Activated naive CD4-positive, alpha-beta T cell treated with anti-CD3 and anti-CD28 coated beads for 36 hours (primary cell): Measurements from ENCODE around the gene MAML2. TPM values are rescaled to one million over a fixed set of nuclear protein-coding genes. Genes with fewer than 3 reads are reported as not detected.

Experiments
- CTCF ChIA-PET: fragments of 350-600 bp; sonication (Branson Sonifier 250); formaldehyde crosslinking; loops from one replicate; lab custom pipeline; 2021; ENCODE audit warnings: antibody characterized with exemption; lab: Charles Lee
- DNase-seq: peaks from one replicate; pipeline ENCODE4 v3.0.0-alpha.2; 2020
- H3K27ac Mint-ChIP-seq: one replicate; pipeline ENCODE4 v1.8.0; 2021; ENCODE audit warnings: mild to moderate bottlenecking, mixed read lengths
- H3K27me3 Mint-ChIP-seq: one replicate; pipeline ENCODE4 v1.8.0; 2021; ENCODE audit warnings: low read depth, mixed read lengths
- H3K36me3 Mint-ChIP-seq: one replicate; pipeline ENCODE4 v1.8.0; 2021; ENCODE audit warnings: low read depth, mixed read lengths
- H3K4me1 Mint-ChIP-seq: one replicate; pipeline ENCODE4 v1.8.0; 2021; ENCODE audit warnings: low read depth, mixed read lengths
- H3K4me3 Mint-ChIP-seq: one replicate; pipeline ENCODE4 v1.8.0; 2021; ENCODE audit warnings: mild to moderate bottlenecking, moderate library complexity, mixed read lengths
- H3K9me3 Mint-ChIP-seq: one replicate; pipeline ENCODE4 v1.8.0; 2021; ENCODE audit warnings: mixed read lengths
- intact Hi-C: fragments of 100-400 bp; cut with micrococcal nuclease; formaldehyde crosslinking; loops from one replicate; pipeline ENCODE4 v1.15.1; 2023
- total RNA-seq, 2 experiments: library from RNA; stranded (reverse); gene quantifications; one replicate each; pipeline ENCODE4 v1.2.3, GENCODE V29; 2021

MAML2 gene
- total RNA-seq, 2 experiments from 2014 or later, result 26.6 to 28.1 TPM

GRCh38 chr11:96168623-96169022 lies 174.4 kb downstream of the MAML2 start:
- Mint-ChIP-seq H3K27me3 (no peaks in the 10 kb centered on the region), H3K27ac (no peak overlapping the region), H3K4me3 (no peak overlapping the region), H3K9me3 (no peaks in the 10 kb centered on the region), H3K4me1 (peaks cover 85% of the 10 kb centered on the region), H3K36me3 (peaks cover 19% of the 10 kb centered on the region)
- intact Hi-C loops, result no loop called here
- CTCF ChIA-PET, result interaction anchor here (0.6 to 1.4 kb wide), 2 partner anchors 10 to 57 kb away, joined by 3 to 4 read pairs; no protein-coding TSS in a partner anchor
- no peak for DNase-seq

- peaks cover 20% of the 10 kb centered on the region for H3K36me3 Mint-ChIP-seq
- H3K4me1 Mint-ChIP-seq, result peaks cover 76% of the 10 kb centered on the region
- intact Hi-C loops, result no loop called here
- no peak overlapping the region for H3K27ac Mint-ChIP-seq
- no peaks in the 10 kb centered on the region for H3K27me3 Mint-ChIP-seq
- H3K4me3 Mint-ChIP-seq, result no peak overlapping the region
- CTCF ChIA-PET, result interaction anchor here (2.3 kb wide), 1 partner anchor 113 kb away, joined by 9 read pairs; no protein-coding TSS in a partner anchor
- no peak for DNase-seq
- no peaks in the 10 kb centered on the region for H3K9me3 Mint-ChIP-seq
Observed at GRCh38 chr11:96167787-96168186, 175.2 kb downstream of the MAML2 start.

- Mint-ChIP-seq H3K27ac (peak overlapping the region; percentile 10), H3K36me3 (peaks cover 21% of the 10 kb centered on the region), H3K4me1 (peaks cover 71% of the 10 kb centered on the region), H3K27me3 (no peaks in the 10 kb centered on the region), H3K4me3 (no peak overlapping the region), H3K9me3 (no peaks in the 10 kb centered on the region)
- CTCF ChIA-PET, result interaction anchor here (2.3 kb wide), 1 partner anchor 112 kb away, joined by 9 read pairs; no protein-coding TSS in a partner anchor
- intact Hi-C loops, result no loop called here
- DNase-seq, result no peak
Observed at GRCh38 chr11:96167203-96167758, 175.7 kb downstream of the MAML2 start.

- no peak overlapping the region for H3K27ac Mint-ChIP-seq
- H3K9me3 Mint-ChIP-seq, result no peaks in the 10 kb centered on the region
- H3K27me3 Mint-ChIP-seq, result no peaks in the 10 kb centered on the region
- intact Hi-C loops, result no loop called here
- peaks cover 7% of the 10 kb centered on the region for H3K36me3 Mint-ChIP-seq
- peaks cover 58% of the 10 kb centered on the region for H3K4me1 Mint-ChIP-seq
- CTCF ChIA-PET, result interaction anchor here (0.6 kb wide), 1 partner anchor 26 kb away, joined by 4 read pairs; no protein-coding TSS in a partner anchor
- H3K4me3 Mint-ChIP-seq, result no peak overlapping the region
- no peak for DNase-seq
Observed at GRCh38 chr11:96162816-96163499, 180.0 kb downstream of the MAML2 start.

GRCh38 chr11:96161307-96162089 lies 181.5 kb downstream of the MAML2 start:
- no peak for DNase-seq
- Mint-ChIP-seq H3K36me3 (peaks cover 7% of the 10 kb centered on the region), H3K4me1 (peaks cover 58% of the 10 kb centered on the region), H3K27me3 (no peaks in the 10 kb centered on the region), H3K4me3 (no peak overlapping the region), H3K9me3 (no peaks in the 10 kb centered on the region), H3K27ac (no peak overlapping the region)
- CTCF ChIA-PET, result no interaction called here
- intact Hi-C loops, result no loop called here

- intact Hi-C loops, result no loop called here
- CTCF ChIA-PET, result no interaction called here
- no peak for DNase-seq
- Mint-ChIP-seq H3K9me3 (no peaks in the 10 kb centered on the region), H3K4me3 (no peak overlapping the region), H3K27ac (no peak overlapping the region), H3K4me1 (peaks cover 58% of the 10 kb centered on the region), H3K27me3 (no peaks in the 10 kb centered on the region), H3K36me3 (peaks cover 7% of the 10 kb centered on the region)
Observed at GRCh38 chr11:96160732-96161306, 182.2 kb downstream of the MAML2 start.

- no peak overlapping the region for H3K27ac Mint-ChIP-seq
Observed at GRCh38 chr11:96159968-96160367, 183.0 kb downstream of the MAML2 start.

GRCh38 chr11:96158126-96158525 lies 184.9 kb downstream of the MAML2 start:
- peaks cover 3% of the 10 kb centered on the region for H3K36me3 Mint-ChIP-seq
- H3K4me1 Mint-ChIP-seq, result peaks cover 63% of the 10 kb centered on the region
- no peaks in the 10 kb centered on the region for H3K9me3 Mint-ChIP-seq
- DNase-seq, result no peak
- no peak overlapping the region for H3K4me3 Mint-ChIP-seq
- intact Hi-C loops, result loop anchor here (1.0 kb wide), 1 partner anchor 8 kb away; no protein-coding TSS in a partner anchor
- H3K27ac Mint-ChIP-seq, result peak overlapping the region; percentile 96
- CTCF ChIA-PET, result interaction anchor here (0.9 kb wide), 1 partner anchor 146 kb away, joined by 3 read pairs; no protein-coding TSS in a partner anchor
- no peaks in the 10 kb centered on the region for H3K27me3 Mint-ChIP-seq

More at GRCh38 chr11:96159968-96160367, 183.0 kb downstream of the MAML2 start:
- H3K36me3 Mint-ChIP-seq, result peaks cover 7% of the 10 kb centered on the region
- H3K9me3 Mint-ChIP-seq, result no peaks in the 10 kb centered on the region
- no peak overlapping the region for H3K4me3 Mint-ChIP-seq
- DNase-seq, result no peak
- CTCF ChIA-PET, result interaction anchor here (0.6 kb wide), 1 partner anchor 185 kb away, joined by 4 read pairs; no protein-coding TSS in a partner anchor
- peaks cover 58% of the 10 kb centered on the region for H3K4me1 Mint-ChIP-seq
- no peaks in the 10 kb centered on the region for H3K27me3 Mint-ChIP-seq
- intact Hi-C loops, result no loop called here

GRCh38 chr11:96157517-96157873 lies 185.5 kb downstream of the MAML2 start:
- Mint-ChIP-seq H3K4me1 (peaks cover 70% of the 10 kb centered on the region), H3K9me3 (no peaks in the 10 kb centered on the region), H3K27ac (peak overlapping the region; percentile 96), H3K4me3 (no peak overlapping the region), H3K36me3 (peaks cover 2% of the 10 kb centered on the region), H3K27me3 (no peaks in the 10 kb centered on the region)
- intact Hi-C loops, result no loop called here
- CTCF ChIA-PET, result interaction anchor here (0.9 kb wide), 1 partner anchor 146 kb away, joined by 3 read pairs; no protein-coding TSS in a partner anchor
- no peak for DNase-seq

- CTCF ChIA-PET, result interaction anchor here (0.5 to 1.1 kb wide), 4 partner anchors 39 to 101 kb away, joined by 3 to 10 read pairs (median 3); no protein-coding TSS in a partner anchor
- no peak for DNase-seq
- Mint-ChIP-seq H3K4me3 (peak overlapping the region; percentile 38), H3K36me3 (no peaks in the 10 kb centered on the region), H3K9me3 (no peaks in the 10 kb centered on the region), H3K27ac (peak overlapping the region; percentile 96), H3K27me3 (no peaks in the 10 kb centered on the region), H3K4me1 (peaks cover 74% of the 10 kb centered on the region)
- intact Hi-C loops, result no loop called here
Observed at GRCh38 chr11:96156379-96156722, 186.6 kb downstream of the MAML2 start.

- intact Hi-C loops, result no loop called here
- DNase-seq, result peak; percentile 84
- no peaks in the 10 kb centered on the region for H3K9me3 Mint-ChIP-seq
- no peaks in the 10 kb centered on the region for H3K27me3 Mint-ChIP-seq
- H3K4me1 Mint-ChIP-seq, result peaks cover 69% of the 10 kb centered on the region
- H3K4me3 Mint-ChIP-seq, result peak overlapping the region; percentile 38
- H3K27ac Mint-ChIP-seq, result peak overlapping the region; percentile 96
- CTCF ChIA-PET, result interaction anchor here (0.6 to 1.2 kb wide), 9 partner anchors 39 to 187 kb away, joined by 3 to 10 read pairs (median 3); partner anchors contain the start of gene MAML2
- H3K36me3 Mint-ChIP-seq, result no peaks in the 10 kb centered on the region
Observed at GRCh38 chr11:96155627-96156378, 187.2 kb downstream of the MAML2 start.
